Endothelial cell of hepatic sinusoid (primary cell): ENCODE data around the gene TMEM208.

ENCODE experiments used
- in situ Hi-C: cut with HindIII; loops from 2 replicates; pipeline ENCODE4 v1.10.0; 2017; ENCODE audit warnings: low sequenced_read_pairs

TMEM208 gene

DNA sequence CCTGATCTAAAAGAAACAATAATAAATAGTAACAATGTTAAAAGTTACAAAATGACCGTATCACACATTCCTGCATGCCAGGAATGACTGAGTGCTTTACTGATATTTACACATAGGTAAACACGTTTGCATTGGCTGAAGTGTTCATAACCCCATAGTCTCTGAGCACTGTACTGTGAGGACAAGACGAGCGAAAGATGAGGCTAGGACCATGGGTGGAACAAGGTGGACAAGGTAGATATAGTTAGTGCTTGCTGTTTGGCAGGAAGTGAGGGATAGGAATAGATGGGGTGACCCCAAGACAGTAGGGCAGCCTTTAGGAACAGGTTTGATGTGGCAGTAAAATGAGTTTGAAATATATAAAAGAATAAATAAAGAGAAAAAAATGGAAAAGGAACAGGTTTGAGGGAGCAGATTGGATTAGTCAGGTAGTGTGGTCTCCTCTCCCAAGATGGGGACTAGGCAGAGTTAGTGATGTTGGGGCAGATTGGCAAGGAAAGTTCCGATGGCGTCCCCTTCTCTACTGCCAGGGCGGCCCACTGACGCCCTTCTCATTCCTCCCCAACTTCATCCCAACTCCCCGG lies 35.4 kb upstream of the TMEM208 start:
- in situ Hi-C loops: no loop called here

DNA sequence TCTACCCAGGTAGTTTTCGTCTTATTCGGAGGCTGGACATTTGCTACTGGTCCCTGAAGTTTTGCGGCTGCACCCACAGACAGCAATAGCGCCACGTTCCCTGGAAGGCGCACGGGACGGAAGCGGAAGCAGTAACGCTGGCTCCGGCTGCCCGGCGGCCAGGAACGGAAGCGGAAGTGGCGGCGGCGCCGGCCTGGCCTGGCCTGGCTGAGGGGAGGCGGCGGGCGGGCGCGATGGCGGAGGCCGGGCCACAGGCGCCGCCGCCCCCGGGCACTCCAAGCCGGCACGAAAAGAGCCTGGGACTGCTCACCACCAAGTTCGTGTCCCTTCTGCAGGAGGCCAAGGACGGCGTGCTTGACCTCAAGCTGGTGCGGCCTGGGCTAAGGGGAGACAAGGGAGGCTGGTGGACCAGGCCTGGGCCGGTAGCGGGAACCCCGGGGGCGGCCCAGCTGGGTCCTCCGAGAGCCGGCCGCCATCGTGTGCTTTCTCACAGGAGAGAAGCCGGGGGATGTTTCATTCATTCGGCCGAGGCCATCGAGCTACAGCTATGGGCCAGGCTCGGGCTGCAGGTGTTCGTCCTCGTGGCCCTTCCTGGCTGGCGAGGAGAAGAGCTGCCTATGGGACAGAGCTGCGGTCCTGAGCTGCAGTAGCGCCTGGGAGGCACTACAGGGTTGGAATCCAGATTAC lies 34.8 kb upstream of the TMEM208 start, which contains the start of gene E2F4:
E2F4 (plus strand) TSS at position 161 of the 687 bp plus-strand sequence; CDS start at position 234, 73 bp downstream.
- in situ Hi-C loops: no loop called here

DNA sequence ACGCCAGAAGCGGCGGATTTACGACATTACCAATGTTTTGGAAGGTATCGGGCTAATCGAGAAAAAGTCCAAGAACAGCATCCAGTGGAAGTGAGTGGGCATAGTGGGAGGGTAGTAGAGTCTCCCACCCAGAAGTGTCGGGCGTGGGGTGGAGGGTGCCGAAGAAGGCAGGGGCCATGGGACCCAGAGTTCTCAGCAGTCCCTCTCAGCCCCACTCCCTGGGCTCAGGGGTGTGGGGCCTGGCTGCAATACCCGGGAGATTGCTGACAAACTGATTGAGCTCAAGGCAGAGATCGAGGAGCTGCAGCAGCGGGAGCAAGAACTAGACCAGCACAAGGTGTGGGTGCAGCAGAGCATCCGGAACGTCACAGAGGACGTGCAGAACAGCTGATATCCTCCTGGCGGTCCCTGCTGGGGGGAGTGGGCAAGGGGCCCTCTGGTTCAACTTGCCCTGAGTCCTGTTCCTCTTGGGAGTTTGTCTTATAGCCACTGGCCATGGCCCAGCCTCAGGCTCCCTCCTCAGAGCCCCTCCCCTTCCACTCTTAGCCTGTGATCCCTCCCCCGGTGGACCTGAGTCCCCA lies 34.1 kb upstream of the TMEM208 start:
- in situ Hi-C loops: no loop called here

DNA sequence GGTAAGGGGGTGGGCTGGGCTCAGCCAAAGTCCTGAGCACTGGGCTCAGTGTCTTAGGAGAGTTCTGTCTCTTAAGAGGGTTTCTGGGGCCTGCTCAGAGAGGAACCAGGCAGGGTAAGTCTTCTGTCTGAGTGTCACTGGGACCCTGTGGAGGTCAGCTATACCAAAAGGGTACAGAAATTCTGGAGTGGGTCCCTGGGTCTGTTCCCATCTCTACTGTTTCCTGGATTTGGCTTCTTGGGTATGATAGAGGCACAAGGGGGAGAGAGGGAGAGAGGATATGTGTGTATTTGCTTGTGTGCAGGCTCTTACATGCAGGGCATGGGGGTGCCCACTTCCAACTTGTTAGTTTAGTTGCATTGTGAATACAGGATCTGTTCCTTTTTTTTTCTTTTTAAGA lies 33.4 kb upstream of the TMEM208 start:
- in situ Hi-C loops: no loop called here

DNA sequence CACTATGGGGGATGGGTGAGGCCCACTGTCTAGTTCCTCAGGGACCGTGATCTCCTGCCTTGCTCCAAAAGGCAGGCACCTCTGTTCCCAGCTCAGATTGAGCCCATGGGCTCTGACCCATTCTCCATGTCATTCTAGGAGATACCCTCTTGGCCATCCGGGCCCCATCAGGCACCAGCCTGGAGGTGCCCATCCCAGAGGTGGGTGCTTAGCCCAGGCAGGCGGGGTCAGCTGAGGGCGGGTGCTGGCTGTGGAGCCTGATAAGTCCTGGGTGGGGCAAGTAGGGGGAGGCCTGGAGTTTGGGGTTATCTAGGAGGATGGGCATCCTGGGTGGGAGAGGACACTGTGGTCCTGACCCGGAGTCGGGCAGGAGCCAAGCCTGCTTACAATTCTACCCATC lies 32.7 kb upstream of the TMEM208 start:
- in situ Hi-C loops: no loop called here

DNA sequence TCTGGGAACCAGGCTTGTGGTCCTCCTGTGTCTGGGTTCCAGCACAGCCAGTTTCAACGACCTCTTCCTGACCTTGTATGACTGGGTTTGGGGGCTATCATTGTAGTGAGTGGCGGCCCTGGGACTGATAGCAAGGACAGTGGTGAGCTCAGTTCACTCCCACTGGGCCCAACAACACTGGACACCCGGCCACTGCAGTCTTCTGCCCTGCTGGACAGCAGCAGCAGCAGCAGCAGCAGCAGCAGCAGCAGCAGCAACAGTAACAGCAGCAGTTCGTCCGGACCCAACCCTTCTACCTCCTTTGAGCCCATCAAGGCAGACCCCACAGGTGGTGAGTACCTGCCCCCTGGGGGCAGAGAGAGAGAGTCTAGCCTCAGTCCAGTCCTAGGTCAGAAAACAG lies 31.3 kb upstream of the TMEM208 start:
- in situ Hi-C loops: loop anchor here (5.0 kb wide), 1 partner anchor 42 kb away; no protein-coding TSS in a partner anchor

DNA sequence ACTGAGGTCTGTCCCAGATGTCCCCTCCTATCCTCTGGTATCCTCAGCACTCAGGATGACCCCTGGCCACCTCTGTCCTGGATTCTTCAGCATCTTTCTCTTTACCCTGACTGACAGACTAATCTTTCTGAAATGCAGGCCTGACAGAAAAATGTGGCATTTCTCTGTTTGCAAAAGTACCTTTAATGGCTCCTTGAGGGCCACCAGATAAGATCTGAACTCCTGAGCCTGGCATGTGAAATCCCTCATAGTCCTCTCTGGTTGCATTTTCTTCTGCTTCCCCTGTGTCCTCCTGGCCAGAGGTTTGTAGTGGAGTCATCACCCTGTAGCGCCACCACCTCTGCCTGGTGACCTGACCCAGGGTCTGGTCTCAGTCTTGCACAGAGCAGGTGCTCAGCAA lies 30.0 kb upstream of the TMEM208 start:
- in situ Hi-C loops: loop anchor here (5.0 kb wide), 1 partner anchor 40 kb away; no protein-coding TSS in a partner anchor

GRCh38 chr16:67197704-67198103 lies 29.2 kb upstream of the TMEM208 start:
- in situ Hi-C loops: loop anchor here (5.0 kb wide), 1 partner anchor 40 kb away; no protein-coding TSS in a partner anchor

DNA sequence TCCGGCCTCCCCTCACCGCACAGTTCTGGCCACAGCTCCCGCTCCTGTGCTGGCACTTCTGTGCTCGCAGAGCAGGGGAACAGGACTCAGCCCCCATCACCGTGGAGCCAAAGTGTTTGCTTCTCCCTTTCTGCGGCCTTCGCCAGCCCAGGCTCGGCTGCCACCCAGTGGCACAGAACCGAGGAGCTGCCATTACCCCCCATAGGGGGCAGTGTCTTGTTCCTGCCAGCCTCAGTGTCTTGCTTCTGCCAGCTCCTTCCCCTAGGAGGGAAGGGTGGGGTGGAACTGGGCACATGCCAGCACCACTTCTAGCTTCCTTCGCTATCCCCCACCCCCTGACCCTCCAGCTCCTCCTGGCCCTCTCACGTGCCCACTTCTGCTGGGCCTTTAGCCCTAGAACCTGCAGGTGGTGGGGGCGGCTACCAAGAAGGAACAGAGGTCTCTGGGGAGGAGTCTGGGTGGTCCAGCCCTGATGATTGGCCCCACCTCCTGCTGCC lies 28.6 kb upstream of the TMEM208 start:
- in situ Hi-C loops: loop anchor here (5.0 kb wide), 1 partner anchor 39 kb away; no protein-coding TSS in a partner anchor

GRCh38 chr16:67199011-67199807 lies 27.7 kb upstream of the TMEM208 start, which contains the start of gene ELMO3:
ELMO3 (plus strand) TSS chr16:67199131; CDS start chr16:67199327, 196 bp downstream.
- in situ Hi-C loops: loop anchor here (5.0 kb wide), 1 partner anchor 38 kb away; no protein-coding TSS in a partner anchor

GRCh38 chr16:67199808-67200198 lies 27.1 kb upstream of the TMEM208 start:
- in situ Hi-C loops: loop anchor here (5.0 kb wide), 1 partner anchor 37 kb away; no protein-coding TSS in a partner anchor

DNA sequence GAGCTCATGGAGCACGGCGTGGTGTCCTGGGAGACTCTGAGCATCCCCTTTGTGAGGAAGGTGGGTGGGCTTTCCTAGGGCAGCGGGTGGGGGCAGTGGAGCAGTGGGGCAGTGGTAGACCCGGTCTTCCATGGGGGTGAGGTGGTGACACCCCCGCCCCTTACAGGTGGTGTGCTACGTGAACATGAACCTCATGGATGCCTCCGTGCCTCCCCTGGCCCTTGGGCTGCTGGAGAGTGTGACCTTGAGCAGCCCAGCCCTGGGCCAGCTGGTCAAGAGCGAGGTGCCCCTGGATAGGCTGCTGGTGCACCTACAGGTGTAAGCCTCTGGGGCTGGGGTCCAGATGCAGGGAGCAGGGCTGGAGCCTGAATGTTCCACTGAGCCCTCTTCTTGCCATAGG lies 26.4 kb upstream of the TMEM208 start:
- in situ Hi-C loops: no loop called here

DNA sequence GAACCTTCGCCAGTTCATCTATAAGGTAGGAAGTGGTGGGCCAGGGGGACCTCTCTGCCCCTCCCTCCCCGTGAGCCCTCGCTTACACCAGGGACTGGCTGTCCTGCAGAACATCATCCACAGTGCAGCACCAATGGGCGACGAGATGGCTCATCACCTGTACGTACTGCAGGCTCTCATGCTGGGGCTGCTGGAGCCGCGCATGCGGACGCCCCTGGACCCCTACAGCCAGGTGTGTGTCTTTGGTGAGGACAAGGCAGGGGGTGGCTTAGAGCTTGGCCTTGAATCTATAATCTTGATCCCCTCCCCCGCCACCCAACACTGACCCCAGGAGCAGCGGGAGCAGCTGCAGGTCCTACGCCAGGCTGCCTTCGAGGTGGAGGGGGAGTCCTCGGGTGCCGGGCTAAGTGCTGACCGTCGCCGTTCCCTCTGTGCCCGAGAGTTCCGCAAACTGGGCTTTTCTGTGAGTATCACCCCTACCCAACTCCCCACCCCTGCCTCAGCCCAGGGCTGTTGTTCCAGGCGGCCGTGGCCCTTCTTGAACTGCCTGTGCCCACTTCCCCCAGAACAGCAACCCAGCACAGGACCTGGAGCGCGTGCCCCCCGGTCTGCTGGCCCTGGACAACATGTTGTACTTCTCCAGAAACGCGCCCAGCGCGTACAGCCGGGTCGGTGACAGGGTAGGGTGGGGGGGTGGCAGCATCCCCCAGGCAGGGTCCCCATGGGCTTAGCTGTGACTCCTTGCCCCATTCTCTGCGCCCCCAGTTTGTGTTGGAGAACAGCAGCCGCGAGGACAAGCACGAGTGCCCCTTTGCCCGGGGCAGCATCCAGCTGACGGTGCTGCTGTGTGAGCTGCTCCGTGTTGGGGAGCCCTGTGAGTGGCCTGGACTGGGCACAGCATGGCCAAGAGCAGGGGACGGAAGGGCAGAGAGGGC lies 25.3 kb upstream of the TMEM208 start:
- in situ Hi-C loops: no loop called here

- in situ Hi-C loops: no loop called here
These were observed 24.5 kb upstream of the TMEM208 start for GRCh38 chr16:67202426-67202825.

- in situ Hi-C loops: no loop called here
These were observed 23.9 kb upstream of the TMEM208 start for GRCh38 chr16:67202956-67203493.

DNA sequence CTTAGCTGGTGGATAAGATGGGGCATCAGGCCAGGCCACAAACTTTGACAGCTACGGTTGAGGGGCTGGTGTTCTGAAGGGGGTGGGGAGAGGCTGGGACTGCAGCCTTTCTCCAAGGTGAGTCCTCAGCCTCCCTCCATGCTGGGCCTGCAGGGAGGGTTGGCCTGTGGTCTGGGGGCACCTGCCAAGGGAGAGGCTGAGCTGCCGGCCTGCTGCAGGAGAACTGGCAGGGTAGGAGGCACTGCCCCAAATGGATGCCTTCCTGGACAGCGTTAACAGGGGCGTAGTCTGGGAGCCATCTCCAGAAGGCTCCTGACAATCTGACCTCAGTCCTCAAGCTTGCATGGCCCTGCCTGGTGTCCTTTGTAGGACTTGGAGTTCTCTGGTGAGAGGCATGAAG lies 22.9 kb upstream of the TMEM208 start:
- in situ Hi-C loops: no loop called here

GRCh38 chr16:67206129-67206837 lies 20.6 kb upstream of the TMEM208 start:
- in situ Hi-C loops: no loop called here

- in situ Hi-C loops: no loop called here
These were observed 20.1 kb upstream of the TMEM208 start for GRCh38 chr16:67206838-67207248.
